OCI-LY7 (cell line): ENCODE data around the gene LHX8.

ENCODE experiments used
- EZH2phosphoT487 ChIP-seq: fragments of 200-600 bp; sonication (generic); IDR thresholded peaks from 2 replicates; pipeline ENCODE4 v1.6.1; 2018; ENCODE audit warnings: low read depth, borderline replicate concordance, mild to moderate bottlenecking, mixed run types, antibody characterized with exemption, low read length, moderate library complexity, mixed read lengths
- TF ChIP-seq, protein P1 (sequence below): fragments of 200-600 bp; sonication (generic); conservative IDR thresholded peaks from 2 replicates; pipeline ENCODE4 v1.5.1; 2014; ENCODE audit warnings: mild to moderate bottlenecking, antibody characterized with exemption, low read length, moderate library complexity, mixed read lengths

DNA sequence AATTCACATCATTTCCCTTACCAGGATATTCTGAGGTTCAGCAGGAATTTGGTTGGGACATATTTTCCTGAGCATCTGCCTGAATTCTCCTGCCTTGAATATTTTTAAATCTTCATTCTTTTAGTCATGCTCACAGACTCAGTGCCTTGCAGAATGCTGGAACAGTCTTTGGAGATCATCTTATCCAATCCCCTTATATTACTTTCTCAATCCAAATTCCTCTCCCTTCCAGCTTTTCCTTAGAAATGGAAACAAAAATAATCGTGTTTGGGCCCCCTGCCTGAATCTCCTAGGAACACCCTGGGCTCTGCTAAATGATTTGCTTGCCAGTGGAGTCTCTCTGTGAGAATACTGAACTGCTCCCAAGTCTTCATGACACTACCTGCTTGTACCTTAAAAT is 38.4 kb downstream of the LHX8 start:
- TF ChIP-seq, protein P1, sequence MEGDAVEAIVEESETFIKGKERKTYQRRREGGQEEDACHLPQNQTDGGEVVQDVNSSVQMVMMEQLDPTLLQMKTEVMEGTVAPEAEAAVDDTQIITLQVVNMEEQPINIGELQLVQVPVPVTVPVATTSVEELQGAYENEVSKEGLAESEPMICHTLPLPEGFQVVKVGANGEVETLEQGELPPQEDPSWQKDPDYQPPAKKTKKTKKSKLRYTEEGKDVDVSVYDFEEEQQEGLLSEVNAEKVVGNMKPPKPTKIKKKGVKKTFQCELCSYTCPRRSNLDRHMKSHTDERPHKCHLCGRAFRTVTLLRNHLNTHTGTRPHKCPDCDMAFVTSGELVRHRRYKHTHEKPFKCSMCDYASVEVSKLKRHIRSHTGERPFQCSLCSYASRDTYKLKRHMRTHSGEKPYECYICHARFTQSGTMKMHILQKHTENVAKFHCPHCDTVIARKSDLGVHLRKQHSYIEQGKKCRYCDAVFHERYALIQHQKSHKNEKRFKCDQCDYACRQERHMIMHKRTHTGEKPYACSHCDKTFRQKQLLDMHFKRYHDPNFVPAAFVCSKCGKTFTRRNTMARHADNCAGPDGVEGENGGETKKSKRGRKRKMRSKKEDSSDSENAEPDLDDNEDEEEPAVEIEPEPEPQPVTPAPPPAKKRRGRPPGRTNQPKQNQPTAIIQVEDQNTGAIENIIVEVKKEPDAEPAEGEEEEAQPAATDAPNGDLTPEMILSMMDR = no peak
- no peak for TF ChIP-seq EZH2phosphoT487
